ENCODE measurements around the gene CACNA2D3.
A peak's percentile ranks its signal among the peaks of the same experiment; 100 is the strongest.
"Not testable (repeated sequence)": the region's sequence is repeated elsewhere in the genome, so short reads cannot be mapped to it uniquely, and the experiment has no call there.

Gene CACNA2D3

GRCh38 chr3:54966979-54967378 lies 844.6 kb downstream of the CACNA2D3 start:
- TF ChIP-seq, protein P1, sequence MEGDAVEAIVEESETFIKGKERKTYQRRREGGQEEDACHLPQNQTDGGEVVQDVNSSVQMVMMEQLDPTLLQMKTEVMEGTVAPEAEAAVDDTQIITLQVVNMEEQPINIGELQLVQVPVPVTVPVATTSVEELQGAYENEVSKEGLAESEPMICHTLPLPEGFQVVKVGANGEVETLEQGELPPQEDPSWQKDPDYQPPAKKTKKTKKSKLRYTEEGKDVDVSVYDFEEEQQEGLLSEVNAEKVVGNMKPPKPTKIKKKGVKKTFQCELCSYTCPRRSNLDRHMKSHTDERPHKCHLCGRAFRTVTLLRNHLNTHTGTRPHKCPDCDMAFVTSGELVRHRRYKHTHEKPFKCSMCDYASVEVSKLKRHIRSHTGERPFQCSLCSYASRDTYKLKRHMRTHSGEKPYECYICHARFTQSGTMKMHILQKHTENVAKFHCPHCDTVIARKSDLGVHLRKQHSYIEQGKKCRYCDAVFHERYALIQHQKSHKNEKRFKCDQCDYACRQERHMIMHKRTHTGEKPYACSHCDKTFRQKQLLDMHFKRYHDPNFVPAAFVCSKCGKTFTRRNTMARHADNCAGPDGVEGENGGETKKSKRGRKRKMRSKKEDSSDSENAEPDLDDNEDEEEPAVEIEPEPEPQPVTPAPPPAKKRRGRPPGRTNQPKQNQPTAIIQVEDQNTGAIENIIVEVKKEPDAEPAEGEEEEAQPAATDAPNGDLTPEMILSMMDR (IDR thresholded peaks at IDR 0.05; ENCODE audit: control insufficient read depth, insufficient read depth, low read depth, low read length, missing control alignments) = no peak
- no peak for DNase-seq (ENCODE audit: low read depth)

GRCh38 chr3:54967731-54968161 lies 845.4 kb downstream of the CACNA2D3 start:
- no peak overlapping the region for H3K4me3 ChIP-seq (ENCODE audit: control insufficient read depth, low read depth, low read length)
- TF ChIP-seq, protein P1 (IDR thresholded peaks at IDR 0.05; ENCODE audit: control insufficient read depth, insufficient read depth, low read depth, low read length, missing control alignments) = no peak
- peak; percentile 47 for DNase-seq (ENCODE audit: low read depth)

More at GRCh38 chr3:54966979-54967378, 844.6 kb downstream of the CACNA2D3 start:
- H3K4me3 ChIP-seq (ENCODE audit: control insufficient read depth, low read depth, low read length) = no peak overlapping the region

DNA sequence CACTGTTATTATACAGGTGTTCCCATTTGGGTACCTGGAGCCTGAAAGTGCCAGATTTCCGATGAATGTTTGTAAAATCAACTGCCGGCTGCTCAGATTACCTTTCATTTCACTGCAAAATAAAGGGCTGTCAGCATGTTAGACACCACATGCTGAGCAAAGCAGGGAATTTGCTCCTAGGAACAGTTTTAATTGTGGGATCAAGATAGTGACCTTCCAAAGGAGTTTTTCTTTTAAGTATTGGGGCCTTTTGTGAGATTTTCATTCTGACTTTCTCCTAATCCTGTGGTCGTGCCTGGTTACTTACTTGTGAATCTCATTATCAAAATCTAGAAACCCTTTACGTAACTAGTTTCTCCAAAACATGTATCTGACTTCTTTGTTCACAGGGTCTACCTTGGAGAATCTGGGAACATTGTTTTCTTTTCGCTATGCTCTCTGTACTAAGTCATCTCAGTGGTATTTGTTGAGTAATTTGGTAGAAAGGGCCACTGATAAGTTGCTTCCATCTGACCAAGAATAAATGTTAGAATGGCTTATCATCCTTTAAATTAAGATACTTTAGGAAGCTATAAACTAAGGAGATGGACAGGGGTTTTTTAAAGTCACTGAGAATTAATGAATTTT lies 846.3 kb downstream of the CACNA2D3 start:
- DNase-seq (ENCODE audit: low read depth) = no peak
- no peak overlapping the region for H3K4me3 ChIP-seq (ENCODE audit: control insufficient read depth, low read depth, low read length)
- TF ChIP-seq, protein P1 (IDR thresholded peaks at IDR 0.05; ENCODE audit: control insufficient read depth, insufficient read depth, low read depth, low read length, missing control alignments) = no peak

- no peak overlapping the region for H3K4me3 ChIP-seq (ENCODE audit: control insufficient read depth, low read depth, low read length)
- no peak for DNase-seq (ENCODE audit: low read depth)
- TF ChIP-seq, protein P1 (IDR thresholded peaks at IDR 0.05; ENCODE audit: control insufficient read depth, insufficient read depth, low read depth, low read length, missing control alignments) = no peak
These were observed 847.3 kb downstream of the CACNA2D3 start for GRCh38 chr3:54969652-54970051.

- TF ChIP-seq, protein P1 (IDR thresholded peaks at IDR 0.05; ENCODE audit: control insufficient read depth, insufficient read depth, low read depth, low read length, missing control alignments) = no peak
- no peak for DNase-seq (ENCODE audit: low read depth)
- no peak overlapping the region for H3K4me3 ChIP-seq (ENCODE audit: control insufficient read depth, low read depth, low read length)
These were observed 848.5 kb downstream of the CACNA2D3 start for GRCh38 chr3:54970895-54971294.

- TF ChIP-seq, protein P1 (IDR thresholded peaks at IDR 0.05; ENCODE audit: control insufficient read depth, insufficient read depth, low read depth, low read length, missing control alignments) = no peak
- no peak overlapping the region for H3K4me3 ChIP-seq (ENCODE audit: control insufficient read depth, low read depth, low read length)
- no peak for DNase-seq (ENCODE audit: low read depth)
These were observed 855.1 kb downstream of the CACNA2D3 start for GRCh38 chr3:54977439-54977838.

DNA sequence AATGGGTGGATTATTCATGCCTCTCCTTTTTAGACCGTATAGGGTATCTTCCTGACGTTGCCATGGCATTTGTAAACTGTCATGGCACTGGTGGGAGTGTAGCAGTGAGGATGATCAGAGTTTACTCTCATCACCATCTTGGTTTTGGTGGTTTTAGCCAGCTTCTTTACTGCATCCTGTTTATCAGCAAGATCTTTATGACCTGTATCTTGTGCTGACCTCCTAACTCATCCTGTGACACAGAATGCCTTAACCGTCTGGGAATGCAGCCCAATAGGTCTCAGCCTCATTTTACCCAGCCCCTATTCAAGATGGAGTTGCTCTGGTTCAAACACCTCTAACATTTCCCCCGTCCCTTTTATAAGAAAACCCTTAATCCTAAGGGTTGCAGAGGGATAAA lies 855.6 kb downstream of the CACNA2D3 start:
- not testable (repeated sequence) for DNase-seq (ENCODE audit: low read depth)

More for the DNA sequence above, 855.6 kb downstream of the CACNA2D3 start:
- H3K4me3 ChIP-seq (ENCODE audit: control insufficient read depth, low read depth, low read length) = not testable (repeated sequence)

Data from AG09309 (cell line).